HepG2 (cell line): Measurements from ENCODE around the gene SH2D3A. TPM values are rescaled to one million over a fixed set of nuclear protein-coding genes. Genes with fewer than 3 reads are reported as not detected.
A peak's percentile ranks its signal among the peaks of the same experiment; 100 is the strongest.

ENCODE experiments used
- AGO2 ChIP-seq: fragments of 200-400 bp; formaldehyde crosslinking; optimal IDR thresholded peaks from 2 replicates; pipeline ENCODE3; 2017; ENCODE audit warnings: mild to moderate bottlenecking, low read depth, low read length, moderate library complexity
- ELF1 ChIP-seq: sonication (generic); formaldehyde crosslinking; IDR thresholded peaks from 2 replicates; pipeline ENCODE4 v1.4.0; 2020; ENCODE audit warnings: missing genetic modification reagents
- FOXM1 ChIP-seq: sonication (generic); formaldehyde crosslinking; IDR thresholded peaks from 2 replicates; pipeline ENCODE4 v1.5.0; 2020; ENCODE audit warnings: missing genetic modification reagents
- FOXO4 ChIP-seq: sonication (generic); formaldehyde crosslinking; conservative IDR thresholded peaks from 2 replicates; pipeline ENCODE4 v1.8.1; 2023; ENCODE audit warnings: missing genetic modification reagents
- FUBP1 ChIP-seq: sonication (generic); formaldehyde crosslinking; IDR thresholded peaks from 2 replicates; pipeline ENCODE4 v1.5.1; 2020; ENCODE audit warnings: missing genetic modification reagents, mild to moderate bottlenecking, borderline replicate concordance
- HMG20A ChIP-seq: IDR thresholded peaks from 2 replicates; pipeline ENCODE4 v1.6.1; 2016; ENCODE audit warnings: borderline replicate concordance
- KDM5B ChIP-seq: sonication (generic); formaldehyde crosslinking; IDR thresholded peaks from 2 replicates; pipeline ENCODE4 v1.4.0; 2020; ENCODE audit warnings: missing genetic modification reagents, mild to moderate bottlenecking, borderline replicate concordance
- KLF9 ChIP-seq: IDR thresholded peaks from 2 replicates; pipeline ENCODE4 v1.6.1; 2016; ENCODE audit warnings: low read depth
- MXD4 ChIP-seq: IDR thresholded peaks from 2 replicates; pipeline ENCODE4 v1.6.1; 2016; ENCODE audit warnings: mild to moderate bottlenecking, missing biosample characterization, missing genetic modification reagents
- MYNN ChIP-seq: sonication (generic); formaldehyde crosslinking; IDR thresholded peaks from 2 replicates; pipeline ENCODE4 v1.4.0; 2020; ENCODE audit warnings: mild to moderate bottlenecking, low read depth, missing genetic modification reagents
- NCOA5 ChIP-seq: sonication (generic); formaldehyde crosslinking; IDR thresholded peaks from 2 replicates; pipeline ENCODE4 v1.4.0; 2020; ENCODE audit warnings: missing genetic modification reagents
- REXO4 ChIP-seq: sonication (generic); formaldehyde crosslinking; IDR thresholded peaks from 2 replicates; pipeline ENCODE4 v1.8.0; 2022; ENCODE audit warnings: missing genetic modification reagents, mild to moderate bottlenecking, borderline replicate concordance
- SMC3 ChIP-seq: IDR thresholded peaks from 2 replicates; pipeline ENCODE4 v1.6.1; 2011; ENCODE audit warnings: low read length, improper control_type of control experiment
- SRF ChIP-seq: IDR thresholded peaks from 2 replicates; pipeline ENCODE4 v1.6.1; 2011; ENCODE audit warnings: mild to moderate bottlenecking, low read depth, low read length, moderate library complexity
- ZBTB7B ChIP-seq: sonication (generic); formaldehyde crosslinking; IDR thresholded peaks from 2 replicates; pipeline ENCODE4 v1.4.0; 2020; ENCODE audit warnings: missing genetic modification reagents
- ZFP36L2 ChIP-seq: sonication (generic); formaldehyde crosslinking; IDR thresholded peaks from 2 replicates; pipeline ENCODE4 v1.4.0; 2020; ENCODE audit warnings: missing genetic modification reagents
- ZNF256 ChIP-seq: sonication (generic); formaldehyde crosslinking; conservative IDR thresholded peaks from 2 replicates; pipeline ENCODE4 v1.4.0; 2020; ENCODE audit warnings: missing genetic modification reagents
- ZNF674 ChIP-seq: sonication (generic); formaldehyde crosslinking; IDR thresholded peaks from 2 replicates; pipeline ENCODE4 v1.5.0; 2020; ENCODE audit warnings: low read depth, mild to moderate bottlenecking, missing genetic modification reagents
- ZNF724P ChIP-seq: sonication (generic); formaldehyde crosslinking; IDR thresholded peaks from 2 replicates; pipeline ENCODE4 v1.8.0; 2022; ENCODE audit warnings: missing genetic modification reagents, borderline replicate concordance
- ZNF788 ChIP-seq: sonication (generic); formaldehyde crosslinking; IDR thresholded peaks from 2 replicates; pipeline ENCODE4 v1.5.0; 2020; ENCODE audit warnings: mild to moderate bottlenecking, missing genetic modification reagents, borderline replicate concordance
- ZSCAN31 ChIP-seq: sonication (generic); formaldehyde crosslinking; IDR thresholded peaks from 2 replicates; pipeline ENCODE4 v1.5.0; 2020; ENCODE audit warnings: low read depth, mild to moderate bottlenecking, missing genetic modification reagents
- polyA plus RNA-seq, 8 experiments: library from polyadenylated mRNA; depleted of rRNA in 3 of 8; stranded (reverse) in 7 of 8; unstranded in 1 of 8; fragments of >200 nt; fragmentation: Illumina TruSeq in 4 of 8; extraction: Trizol in 4 of 8; gene quantifications; 2 replicates each; pipeline versions ENCODE4 v1.2.1 to v1.2.3, GENCODE V29; 2011 to 2016; ENCODE audit warnings: low read depth in 4 of 8, missing spikeins in 1 of 8, mixed read lengths in 1 of 8; ENCODE audit not compliant: insufficient read depth in 1 of 8
- total RNA-seq, 5 experiments: library from RNA; depleted of rRNA; stranded (reverse); fragments of >200 nt; fragmentation: Illumina TruSeq; extraction: Trizol; gene quantifications; 2 replicates each; pipeline ENCODE4 v1.2.3, GENCODE V29; 2016; ENCODE audit warnings: low read depth in 1 of 5
- TF ChIP-seq, protein P1 (sequence below): sonication (generic); formaldehyde crosslinking; IDR thresholded peaks from 2 replicates; pipeline ENCODE4 v1.5.0; 2020; ENCODE audit warnings: mild to moderate bottlenecking, missing genetic modification reagents
- TF ChIP-seq, protein P2 (sequence below): sonication (generic); formaldehyde crosslinking; IDR thresholded peaks from 2 replicates; pipeline ENCODE4 v1.4.0; 2020; ENCODE audit warnings: low read depth, mild to moderate bottlenecking, missing genetic modification reagents

Gene SH2D3A
- total and polyA plus RNA-seq, 2 of the 13 experiments (the other 11 are each of a cell fraction or from before 2014, with no cell fraction given) = 1.0 to 2.2 TPM

DNA sequence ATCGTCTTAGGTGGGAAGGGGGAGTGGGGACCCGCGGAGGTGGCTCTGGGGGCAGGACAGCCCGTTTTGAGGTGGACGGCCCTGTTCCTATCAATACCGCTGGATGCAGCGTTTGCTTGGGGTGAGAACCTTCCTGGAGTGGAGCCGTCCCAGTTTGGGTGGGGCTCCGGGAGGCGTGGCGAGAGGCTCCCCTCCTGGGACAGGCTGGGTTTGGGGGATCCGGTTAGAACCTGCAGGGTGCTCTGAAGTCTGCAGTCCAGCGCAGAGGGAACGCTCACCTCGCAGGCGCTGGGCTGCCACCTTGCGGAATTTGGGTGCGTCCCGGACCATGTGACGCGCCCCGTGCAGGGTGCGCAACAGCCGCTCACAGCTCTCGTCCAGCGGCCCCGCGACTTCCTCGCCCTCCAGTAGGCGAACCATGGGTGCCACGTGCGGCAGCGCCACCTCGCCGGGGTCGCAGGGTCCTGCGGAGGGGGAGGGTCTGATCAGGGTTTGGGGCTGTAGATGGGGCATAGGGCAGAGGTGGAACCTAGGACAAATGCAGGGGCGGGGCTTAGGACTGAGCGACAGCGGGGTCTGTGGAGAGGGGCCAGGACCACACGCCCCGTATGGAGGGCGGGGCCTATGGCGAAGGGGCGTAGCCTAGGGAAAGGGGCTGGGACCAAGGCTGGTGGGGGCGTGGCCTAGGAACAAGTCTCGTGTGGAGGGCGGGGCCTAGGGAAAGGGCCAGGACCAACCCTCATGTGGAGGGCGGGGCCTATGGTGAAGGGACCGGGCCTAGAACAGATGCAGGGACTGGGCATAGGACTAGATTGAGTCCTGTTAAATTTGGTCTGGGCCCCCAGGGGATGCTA, 13.8 kb downstream of the SH2D3A start (continued):
- TF ChIP-seq FUBP1 = no peak
- TF ChIP-seq ZNF788 (CRISPR knock-in tag) = peak; percentile 66; the same call in 1 of the 2 replicates
- TF ChIP-seq ZNF724P = 0 out of 2 replicates have a peak, but pooled peaks have one; percentile 31
- peak; percentile 68; the same call in 1 of the 2 replicates for TF ChIP-seq ZSCAN31
- no peak for TF ChIP-seq HMG20A (CRISPR knock-in tag)
- no peak for TF ChIP-seq ZNF674 (CRISPR knock-in tag)
- TF ChIP-seq NCOA5 (CRISPR knock-in tag) = no peak
- TF ChIP-seq KLF9 = no peak
- peak; percentile 95 for TF ChIP-seq MXD4 (CRISPR knock-in tag)
- TF ChIP-seq, protein P1, sequence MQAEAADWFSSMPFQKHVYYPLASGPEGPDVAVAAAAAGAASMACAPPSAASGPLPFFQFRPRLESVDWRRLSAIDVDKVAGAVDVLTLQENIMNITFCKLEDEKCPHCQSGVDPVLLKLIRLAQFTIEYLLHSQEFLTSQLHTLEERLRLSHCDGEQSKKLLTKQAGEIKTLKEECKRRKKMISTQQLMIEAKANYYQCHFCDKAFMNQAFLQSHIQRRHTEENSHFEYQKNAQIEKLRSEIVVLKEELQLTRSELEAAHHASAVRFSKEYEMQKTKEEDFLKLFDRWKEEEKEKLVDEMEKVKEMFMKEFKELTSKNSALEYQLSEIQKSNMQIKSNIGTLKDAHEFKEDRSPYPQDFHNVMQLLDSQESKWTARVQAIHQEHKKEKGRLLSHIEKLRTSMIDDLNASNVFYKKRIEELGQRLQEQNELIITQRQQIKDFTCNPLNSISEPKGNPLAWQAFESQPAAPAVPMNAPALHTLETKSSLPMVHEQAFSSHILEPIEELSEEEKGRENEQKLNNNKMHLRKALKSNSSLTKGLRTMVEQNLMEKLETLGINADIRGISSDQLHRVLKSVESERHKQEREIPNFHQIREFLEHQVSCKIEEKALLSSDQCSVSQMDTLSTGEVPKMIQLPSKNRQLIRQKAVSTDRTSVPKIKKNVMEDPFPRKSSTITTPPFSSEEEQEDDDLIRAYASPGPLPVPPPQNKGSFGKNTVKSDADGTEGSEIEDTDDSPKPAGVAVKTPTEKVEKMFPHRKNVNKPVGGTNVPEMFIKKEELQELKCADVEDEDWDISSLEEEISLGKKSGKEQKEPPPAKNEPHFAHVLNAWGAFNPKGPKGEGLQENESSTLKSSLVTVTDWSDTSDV (CRISPR knock-in tag) = peak; percentile 66; the same call in 1 of the 2 replicates
- TF ChIP-seq FOXO4 (CRISPR knock-in tag) = no peak
- TF ChIP-seq FOXM1 = no peak
- TF ChIP-seq SMC3 = no peak; the same call in 1 of the 2 replicates
- no peak for TF ChIP-seq AGO2
- TF ChIP-seq KDM5B = no peak
- TF ChIP-seq SRF = no peak
- peak; percentile 82; the same call in 1 of the 2 replicates for TF ChIP-seq ZNF256
- peak; percentile 67 for TF ChIP-seq ELF1 (CRISPR knock-in tag)
- TF ChIP-seq MYNN (CRISPR knock-in tag) = peak; percentile 80; the same call in 1 of the 2 replicates
- peak; percentile 89 for TF ChIP-seq ZBTB7B
- TF ChIP-seq, protein P2, sequence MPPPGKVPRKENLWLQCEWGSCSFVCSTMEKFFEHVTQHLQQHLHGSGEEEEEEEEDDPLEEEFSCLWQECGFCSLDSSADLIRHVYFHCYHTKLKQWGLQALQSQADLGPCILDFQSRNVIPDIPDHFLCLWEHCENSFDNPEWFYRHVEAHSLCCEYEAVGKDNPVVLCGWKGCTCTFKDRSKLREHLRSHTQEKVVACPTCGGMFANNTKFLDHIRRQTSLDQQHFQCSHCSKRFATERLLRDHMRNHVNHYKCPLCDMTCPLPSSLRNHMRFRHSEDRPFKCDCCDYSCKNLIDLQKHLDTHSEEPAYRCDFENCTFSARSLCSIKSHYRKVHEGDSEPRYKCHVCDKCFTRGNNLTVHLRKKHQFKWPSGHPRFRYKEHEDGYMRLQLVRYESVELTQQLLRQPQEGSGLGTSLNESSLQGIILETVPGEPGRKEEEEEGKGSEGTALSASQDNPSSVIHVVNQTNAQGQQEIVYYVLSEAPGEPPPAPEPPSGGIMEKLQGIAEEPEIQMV (CRISPR knock-in tag) = peak; percentile 93
- TF ChIP-seq ZFP36L2 (CRISPR knock-in tag) = no peak
- peak; percentile 42; the same call in 1 of the 2 replicates for TF ChIP-seq REXO4 (CRISPR knock-in tag)
